ENCODE data around the gene TMEM240.
A peak's percentile ranks its signal among the peaks of the same experiment; 100 is the strongest.
"Not testable (repeated sequence)": the region's sequence is repeated elsewhere in the genome, so short reads cannot be mapped to it uniquely, and the experiment has no call there.

The TMEM240 gene

DNA sequence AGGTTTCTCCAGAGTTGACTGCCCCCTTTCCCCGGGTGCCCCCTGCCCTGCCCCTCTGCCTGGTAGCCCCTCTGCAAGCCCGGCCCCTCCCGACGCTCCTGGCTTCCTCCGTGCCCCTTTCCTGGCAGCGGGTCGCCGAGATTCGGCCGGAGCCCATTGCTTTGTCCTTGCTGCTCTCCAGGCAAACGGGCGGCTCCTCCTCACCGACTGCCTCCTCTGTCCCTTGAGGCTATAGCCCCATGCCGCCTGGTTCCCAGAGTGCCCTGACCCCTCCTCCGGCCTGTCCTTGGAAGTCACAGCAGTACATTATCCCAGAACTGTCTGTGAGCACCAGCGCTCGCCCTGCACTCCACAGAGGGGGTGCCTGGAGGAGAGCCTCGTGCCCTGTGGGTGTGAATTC is 26.7 kb downstream of the TMEM240 start:
- not testable (repeated sequence) for H3K4me1 ChIP-seq (ENCODE audit: insufficient read depth, low read length); H3K9ac ChIP-seq (ENCODE audit: low read depth, low read length); H3K36me3 ChIP-seq (ENCODE audit: insufficient read depth, low read length)

DNA sequence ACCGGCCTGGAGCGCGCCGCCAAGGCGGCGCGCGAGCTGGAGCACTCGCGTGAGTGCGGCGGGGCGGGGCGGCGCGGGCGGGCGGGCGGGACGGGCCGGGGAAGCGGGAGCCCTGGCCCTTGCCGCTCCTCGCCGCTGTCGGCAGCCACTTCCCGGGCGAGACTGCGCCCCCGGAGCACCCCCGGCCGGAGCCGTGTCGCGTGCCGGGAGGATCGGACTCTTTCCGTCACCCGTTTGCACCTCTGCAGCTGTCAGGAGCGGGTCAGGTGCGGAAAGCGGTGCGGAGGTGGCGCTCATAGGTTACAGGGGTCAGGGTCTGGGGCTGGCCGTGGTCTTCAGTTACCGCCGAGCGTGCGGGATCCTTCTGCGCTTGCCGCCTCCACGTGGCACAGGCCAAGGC is 28.0 kb downstream of the TMEM240 start:
- not testable (repeated sequence) for H3K36me3 ChIP-seq (ENCODE audit: insufficient read depth, low read length); H3K9me3 ChIP-seq (ENCODE audit: control insufficient read depth, insufficient read depth, low read length); H3K9ac ChIP-seq (ENCODE audit: low read depth, low read length); H3K4me1 ChIP-seq (ENCODE audit: insufficient read depth, low read length)

More for the DNA sequence above, 26.7 kb downstream of the TMEM240 start:
- not testable (repeated sequence) for H3K9me3 ChIP-seq (ENCODE audit: control insufficient read depth, insufficient read depth, low read length)

DNA sequence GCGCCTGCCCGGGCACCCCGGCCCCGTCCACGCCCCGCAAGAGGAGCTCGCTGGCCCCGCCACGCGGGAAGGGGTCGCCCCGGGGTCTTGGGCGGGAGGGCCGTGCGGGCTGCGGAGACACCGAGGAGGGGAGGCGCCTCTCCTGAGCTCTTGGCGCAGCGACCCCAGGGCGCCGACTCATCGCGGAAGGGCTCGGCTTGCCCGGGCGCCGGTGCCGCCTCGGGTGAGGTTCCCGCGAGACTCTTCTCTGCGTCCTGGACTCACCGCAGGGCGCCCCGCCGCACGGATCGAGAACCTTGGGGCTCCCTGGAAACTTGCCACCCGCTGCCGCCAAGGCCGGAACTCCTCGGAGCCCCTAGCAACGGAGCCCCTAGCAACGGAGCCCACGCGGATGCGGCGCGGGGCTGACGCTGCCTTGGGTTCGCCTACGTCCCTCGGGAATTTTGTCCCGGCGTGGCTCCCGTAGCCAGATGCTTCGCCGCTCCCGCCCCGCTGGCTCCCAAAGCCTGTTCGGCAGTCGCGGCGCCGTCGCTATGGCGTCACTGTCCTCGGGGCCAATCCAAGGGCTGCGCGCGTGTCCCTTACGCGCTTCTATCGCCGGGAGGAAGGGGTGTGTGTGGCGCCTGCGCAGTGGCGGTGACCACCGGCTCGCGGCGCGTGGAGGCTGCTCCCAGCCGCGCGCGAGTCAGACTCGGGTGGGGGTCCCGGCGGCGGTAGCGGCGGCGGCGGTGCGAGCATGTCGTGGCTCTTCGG is 28.7 kb downstream of the TMEM240 start, which contains the start of gene ATAD3A:
Gene ATAD3A, plus strand, starts transcription at position 630 of the 753 bp plus-strand sequence. Its CDS starts 107 bp downstream, at position 737.
- peak within 1 kb of the TSS; percentile 86 for H3K9ac ChIP-seq (ENCODE audit: low read depth, low read length)
- no peaks in the 10 kb centered on the region for H3K4me1 ChIP-seq (ENCODE audit: insufficient read depth, low read length)
- no peaks in the 10 kb centered on the region for H3K9me3 ChIP-seq (ENCODE audit: control insufficient read depth, insufficient read depth, low read length)
- peaks cover 4% of the 10 kb centered on the region; the same call in 1 of the 2 replicates for H3K36me3 ChIP-seq (ENCODE audit: insufficient read depth, low read length)

DNA sequence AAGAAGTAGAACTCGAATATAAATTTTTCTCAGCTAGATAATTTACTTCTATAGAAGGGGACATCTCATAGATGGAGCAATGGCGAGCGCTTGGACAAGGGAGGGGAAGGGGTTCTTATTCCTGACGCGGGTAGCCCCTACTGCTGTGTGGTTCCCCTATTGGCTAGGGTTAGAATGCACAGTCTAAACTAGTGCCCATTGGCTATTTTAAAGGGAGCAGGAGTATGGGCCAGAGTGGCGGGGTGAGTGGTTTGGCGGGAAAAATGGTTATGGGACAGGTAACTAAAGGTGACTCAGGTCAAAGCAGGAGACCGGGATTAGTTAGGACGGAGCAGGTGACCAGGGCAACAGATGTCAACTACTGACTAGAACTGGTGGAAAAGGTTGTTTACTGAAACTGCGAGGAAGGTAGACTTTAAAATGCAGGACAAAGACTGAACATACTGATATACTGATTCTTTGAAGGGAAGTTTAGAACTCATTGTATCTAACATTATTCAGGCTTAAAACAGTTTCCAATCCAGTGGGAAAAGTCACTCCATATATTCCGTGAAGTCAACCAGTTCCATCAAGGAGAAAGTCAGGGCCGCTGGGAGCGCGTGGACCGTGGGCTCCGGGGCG is 29.4 kb downstream of the TMEM240 start:
- peaks cover 4% of the 10 kb centered on the region; the same call in 1 of the 2 replicates for H3K36me3 ChIP-seq (ENCODE audit: insufficient read depth, low read length)
- H3K9me3 ChIP-seq (ENCODE audit: control insufficient read depth, insufficient read depth, low read length) = no peaks in the 10 kb centered on the region
- peak overlapping the region; percentile 86 for H3K9ac ChIP-seq (ENCODE audit: low read depth, low read length)
- no peaks in the 10 kb centered on the region for H3K4me1 ChIP-seq (ENCODE audit: insufficient read depth, low read length)

DNA sequence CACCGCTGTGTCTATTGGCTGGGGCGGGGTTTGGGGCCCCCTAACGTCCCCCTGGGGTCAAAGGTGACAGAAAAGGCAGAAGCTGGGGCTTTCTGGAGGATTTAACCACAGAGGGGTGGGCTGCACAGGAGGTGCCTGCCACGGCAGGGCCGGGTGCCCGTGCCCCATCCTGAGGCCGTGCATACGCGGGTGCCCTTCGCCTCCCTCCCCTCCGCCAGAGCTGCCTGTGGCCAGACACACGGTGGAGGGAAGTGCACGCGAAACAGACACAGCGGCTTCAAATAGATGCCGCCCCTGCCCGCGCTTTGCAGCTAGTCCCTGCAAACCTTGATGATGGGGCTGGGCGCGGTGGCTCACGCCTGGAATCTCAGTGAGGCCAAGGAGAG is 31.0 kb downstream of the TMEM240 start:
- not testable (repeated sequence) for H3K4me1 ChIP-seq (ENCODE audit: insufficient read depth, low read length); H3K9me3 ChIP-seq (ENCODE audit: control insufficient read depth, insufficient read depth, low read length); H3K36me3 ChIP-seq (ENCODE audit: insufficient read depth, low read length); H3K9ac ChIP-seq (ENCODE audit: low read depth, low read length)

DNA sequence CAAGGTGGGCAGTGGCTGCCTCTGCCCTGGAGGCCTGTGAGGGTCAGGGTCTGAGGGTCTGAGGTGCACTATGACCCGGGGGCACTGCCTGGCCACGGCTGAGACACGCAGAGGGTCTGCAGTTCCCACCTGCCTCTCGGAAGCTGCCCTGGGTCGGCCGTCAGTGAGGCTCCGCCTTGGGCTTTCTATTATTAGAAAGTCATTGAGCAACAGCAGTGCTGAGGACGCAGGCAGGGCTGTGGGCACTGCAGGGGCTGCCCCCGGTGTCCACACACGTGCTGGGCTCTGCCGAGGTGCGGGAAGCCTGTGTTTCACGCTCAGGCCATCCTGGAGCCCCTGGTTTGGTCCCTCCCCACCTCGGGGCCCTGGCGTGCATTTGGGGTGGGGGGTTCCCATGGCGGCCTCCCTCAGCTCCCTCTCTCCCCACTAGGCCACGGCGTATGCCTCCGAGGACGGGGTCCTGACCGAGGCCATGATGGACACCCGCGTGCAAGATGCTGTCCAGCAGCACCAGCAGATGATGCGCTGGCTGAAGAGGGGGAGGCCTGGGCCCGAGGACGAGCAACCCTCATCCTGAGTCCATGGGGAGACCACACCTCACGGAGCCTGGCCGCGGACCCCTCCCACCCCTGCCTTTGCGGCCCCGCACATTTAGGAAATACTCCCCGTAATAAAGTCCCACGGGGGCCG is 31.5 kb downstream of the TMEM240 start:
- H3K9ac ChIP-seq (ENCODE audit: low read depth, low read length); H3K9me3 ChIP-seq (ENCODE audit: control insufficient read depth, insufficient read depth, low read length); H3K4me1 ChIP-seq (ENCODE audit: insufficient read depth, low read length); H3K36me3 ChIP-seq (ENCODE audit: insufficient read depth, low read length): not testable (repeated sequence)

DNA sequence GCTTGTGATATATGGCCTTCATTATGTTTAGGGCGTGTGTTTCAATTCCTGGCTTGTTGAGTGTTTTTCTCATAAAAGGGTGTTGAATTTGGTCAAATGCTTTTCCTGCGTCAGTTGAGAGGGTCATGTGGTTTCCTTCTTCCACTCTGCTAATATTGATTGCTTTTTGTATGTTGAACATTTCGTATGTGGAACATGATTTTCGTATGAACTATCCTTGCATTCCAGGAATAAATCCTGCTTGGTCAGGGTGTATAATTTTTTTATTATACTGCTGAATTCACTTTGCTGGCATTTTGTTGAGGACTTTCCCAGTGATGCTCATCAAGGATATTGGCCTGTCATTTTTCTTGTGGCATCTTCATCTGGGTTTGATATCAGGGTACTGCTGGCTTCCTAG is 33.1 kb downstream of the TMEM240 start:
- Histone ChIP-seq H3K9ac (ENCODE audit: low read depth, low read length) (no peak overlapping the region), H3K9me3 (ENCODE audit: control insufficient read depth, insufficient read depth, low read length) (no peaks in the 10 kb centered on the region)

DNA sequence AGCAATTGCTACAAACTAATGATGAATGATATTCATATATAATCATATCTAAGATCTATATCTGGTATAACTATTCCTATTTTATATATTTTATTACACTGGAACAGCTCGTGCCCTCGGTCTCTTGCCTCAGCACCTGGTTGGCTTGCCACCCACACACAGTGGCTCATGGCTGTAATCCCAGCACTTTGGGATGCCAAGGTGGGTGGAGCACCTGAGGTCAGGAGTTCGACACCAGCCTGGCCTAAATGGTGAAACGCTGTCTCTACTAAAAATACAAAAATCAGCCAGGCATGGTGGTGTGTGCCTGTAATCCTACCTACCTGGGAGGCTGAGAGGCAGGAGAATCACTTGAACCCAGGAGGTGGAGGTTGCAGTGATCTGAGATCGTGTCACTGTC is 34.6 kb downstream of the TMEM240 start:
- not testable (repeated sequence) for H3K36me3 ChIP-seq (ENCODE audit: insufficient read depth, low read length); H3K9me3 ChIP-seq (ENCODE audit: control insufficient read depth, insufficient read depth, low read length); H3K9ac ChIP-seq (ENCODE audit: low read depth, low read length); H3K4me1 ChIP-seq (ENCODE audit: insufficient read depth, low read length)

More for the DNA sequence above, 33.1 kb downstream of the TMEM240 start:
- Histone ChIP-seq H3K4me1 (ENCODE audit: insufficient read depth, low read length) (no peaks in the 10 kb centered on the region), H3K36me3 (ENCODE audit: insufficient read depth, low read length) (no peaks in the 10 kb centered on the region)

DNA sequence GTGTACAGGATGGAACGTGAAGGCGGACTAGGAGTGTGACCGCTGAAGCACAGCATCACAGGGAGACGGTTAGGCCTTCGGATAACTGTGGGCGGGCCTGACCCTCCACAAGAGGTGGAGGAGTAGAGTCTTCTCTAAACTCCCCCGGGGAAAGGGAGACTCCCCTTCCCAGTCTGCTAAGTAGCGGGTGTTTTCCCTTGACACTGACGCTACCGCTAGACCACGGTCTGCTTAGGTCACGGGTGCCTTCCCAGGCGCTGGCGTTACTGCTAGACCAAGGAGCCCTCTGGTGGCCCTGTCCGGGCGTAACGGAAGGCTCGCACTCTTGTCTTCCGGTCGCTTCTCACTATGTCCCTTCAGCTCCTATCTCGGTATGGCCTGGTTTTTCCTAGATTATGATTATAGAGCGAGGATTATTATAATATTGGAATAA is 35.0 kb downstream of the TMEM240 start:
- not testable (repeated sequence) for H3K36me3 ChIP-seq (ENCODE audit: insufficient read depth, low read length); H3K9me3 ChIP-seq (ENCODE audit: control insufficient read depth, insufficient read depth, low read length); H3K4me1 ChIP-seq (ENCODE audit: insufficient read depth, low read length)
- peak overlapping the region; percentile 18; the same call in 1 of the 2 replicates for H3K9ac ChIP-seq (ENCODE audit: low read depth, low read length)

DNA sequence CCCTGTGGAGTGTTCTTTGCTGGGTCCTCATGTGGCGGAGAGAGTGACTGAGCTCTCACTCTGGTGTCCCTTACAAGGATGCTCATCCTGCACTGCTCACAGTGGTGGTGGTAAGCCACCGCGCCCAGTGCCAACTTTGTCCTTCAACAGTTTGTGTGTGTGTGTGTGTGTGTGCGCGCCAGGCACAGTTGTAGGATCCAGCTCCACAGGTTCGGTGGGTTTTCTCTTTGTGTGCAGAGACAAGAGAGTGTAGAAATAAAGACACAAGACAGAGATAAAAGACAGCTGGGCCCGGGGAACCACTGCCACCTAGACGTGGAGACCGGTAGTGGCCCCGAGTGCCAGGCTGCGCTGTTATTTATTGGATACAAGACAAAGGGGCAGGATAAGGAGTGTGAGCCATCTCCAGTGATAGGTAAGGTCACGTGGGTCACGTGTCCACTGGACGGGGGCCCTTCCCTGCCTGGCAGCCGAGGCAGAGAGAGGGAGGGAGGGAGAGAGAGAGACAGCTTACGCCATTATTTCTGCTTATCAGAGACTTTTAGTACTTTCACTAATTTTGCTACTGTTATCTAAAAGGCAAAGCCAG is 35.6 kb downstream of the TMEM240 start:
- H3K9me3 ChIP-seq (ENCODE audit: control insufficient read depth, insufficient read depth, low read length); H3K4me1 ChIP-seq (ENCODE audit: insufficient read depth, low read length); H3K36me3 ChIP-seq (ENCODE audit: insufficient read depth, low read length): not testable (repeated sequence)
- H3K9ac ChIP-seq (ENCODE audit: low read depth, low read length) = peak overlapping the region; percentile 18; the same call in 1 of the 2 replicates

DNA sequence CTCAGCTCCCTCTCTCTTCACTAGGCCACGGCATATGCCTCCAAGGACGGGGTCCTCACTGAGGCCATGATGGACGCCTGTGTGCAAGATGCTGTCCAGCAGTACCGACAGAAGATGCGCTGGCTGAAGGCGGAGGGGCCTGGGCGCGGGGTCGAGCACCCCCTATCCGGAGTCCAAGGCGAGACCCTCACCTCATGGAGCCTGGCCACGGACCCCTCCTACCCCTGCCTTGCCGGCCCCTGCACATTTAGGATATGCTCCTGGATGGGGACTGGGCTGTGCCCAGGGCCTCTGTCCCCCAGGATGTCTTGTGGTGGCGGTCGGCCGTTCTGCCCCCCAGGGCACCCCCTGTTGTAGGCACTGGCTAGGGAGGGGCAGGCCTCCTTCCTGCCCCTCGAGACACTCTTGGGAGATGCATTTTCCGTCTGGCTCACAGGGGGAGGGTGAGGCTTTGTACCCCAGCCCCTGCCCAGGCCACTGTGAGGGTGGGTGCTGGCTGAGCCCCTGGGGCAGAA is 44.9 kb downstream of the TMEM240 start:
- not testable (repeated sequence) for H3K4me1 ChIP-seq (ENCODE audit: insufficient read depth, low read length); H3K9me3 ChIP-seq (ENCODE audit: control insufficient read depth, insufficient read depth, low read length); H3K9ac ChIP-seq (ENCODE audit: low read depth, low read length)
- H3K36me3 ChIP-seq (ENCODE audit: insufficient read depth, low read length) = peaks cover 11% of the 10 kb centered on the region; the same call in 1 of the 2 replicates

DNA sequence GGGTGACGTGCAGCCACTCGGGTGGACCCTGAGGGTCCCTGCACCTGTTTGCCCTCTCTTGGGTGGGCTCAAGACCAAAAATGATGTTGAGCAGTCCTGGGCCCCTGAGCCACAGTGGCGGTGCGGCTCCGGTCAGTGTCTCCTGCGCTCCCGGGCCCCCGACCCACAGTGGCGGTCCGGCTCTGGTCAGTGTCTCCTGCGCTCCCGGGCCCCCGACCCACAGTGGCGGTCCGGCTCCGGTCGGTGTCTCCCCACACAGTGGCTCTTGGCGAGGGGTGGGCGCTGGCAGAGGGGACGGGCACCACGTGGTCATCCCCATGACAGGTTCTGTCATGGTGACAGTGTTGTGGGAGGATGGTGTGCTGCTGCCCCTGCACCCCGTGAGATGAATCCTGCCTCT is 46.1 kb downstream of the TMEM240 start:
- not testable (repeated sequence) for H3K9ac ChIP-seq (ENCODE audit: low read depth, low read length); H3K9me3 ChIP-seq (ENCODE audit: control insufficient read depth, insufficient read depth, low read length); H3K4me1 ChIP-seq (ENCODE audit: insufficient read depth, low read length)
- peaks cover 15% of the 10 kb centered on the region for H3K36me3 ChIP-seq (ENCODE audit: insufficient read depth, low read length)

DNA sequence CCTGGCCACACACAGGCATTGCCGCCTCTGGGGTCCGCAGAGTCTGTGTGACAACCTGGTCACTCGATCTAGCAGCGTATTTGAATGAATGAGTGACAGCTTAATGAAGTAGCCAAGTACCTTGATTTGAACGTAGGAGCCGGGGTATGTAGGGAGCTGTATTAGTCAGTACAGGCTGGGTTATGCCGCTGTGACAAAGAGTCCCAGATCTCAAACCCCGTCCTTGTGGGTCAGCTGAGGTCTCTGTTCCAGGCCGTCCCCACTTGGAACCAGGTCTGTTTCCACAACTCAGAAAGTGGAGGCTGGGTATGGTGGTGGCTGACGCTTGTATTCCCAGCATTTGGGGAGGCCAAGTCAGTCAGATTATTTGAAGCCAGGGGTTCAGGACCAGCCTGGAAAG is 48.8 kb downstream of the TMEM240 start:
- Histone ChIP-seq H3K36me3 (ENCODE audit: insufficient read depth, low read length) (peaks cover 21% of the 10 kb centered on the region), H3K9me3 (ENCODE audit: control insufficient read depth, insufficient read depth, low read length) (peaks cover 5% of the 10 kb centered on the region; the same call in 1 of the 2 replicates), H3K9ac (ENCODE audit: low read depth, low read length) (no peak overlapping the region), H3K4me1 (ENCODE audit: insufficient read depth, low read length) (no peaks in the 10 kb centered on the region)

DNA sequence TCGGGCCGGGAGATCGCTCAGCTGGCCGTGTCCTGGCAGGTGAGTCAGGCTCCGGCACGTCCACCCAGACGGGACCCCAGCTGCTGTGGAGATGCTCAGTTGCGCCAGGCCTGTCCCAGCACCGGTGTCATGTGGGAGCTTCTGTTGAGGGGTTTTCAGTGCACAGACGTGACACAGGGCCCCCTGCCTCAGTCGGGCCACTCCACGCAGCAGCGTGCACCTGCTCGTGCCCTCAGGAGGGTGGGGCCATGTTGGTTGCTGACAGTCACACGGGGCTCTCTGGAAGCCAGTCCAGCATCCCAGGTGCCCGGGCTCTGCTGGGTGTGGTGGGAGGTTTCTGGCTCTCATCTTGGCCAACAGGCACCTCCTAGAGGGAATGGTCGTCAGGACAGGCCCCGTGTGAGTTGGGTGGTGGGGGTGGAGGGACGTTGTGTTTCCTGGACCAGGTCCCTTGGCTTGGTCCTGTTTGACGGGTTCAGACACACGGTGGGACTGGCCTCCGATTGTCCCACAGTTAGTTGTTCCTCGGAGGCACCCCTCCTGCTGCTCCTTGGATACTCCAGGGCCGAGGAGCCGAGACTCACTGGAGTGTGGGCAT is 49.7 kb downstream of the TMEM240 start:
- peaks cover 5% of the 10 kb centered on the region; the same call in 1 of the 2 replicates for H3K9me3 ChIP-seq (ENCODE audit: control insufficient read depth, insufficient read depth, low read length)
- H3K9ac ChIP-seq (ENCODE audit: low read depth, low read length) = no peak overlapping the region
- H3K36me3 ChIP-seq (ENCODE audit: insufficient read depth, low read length) = peaks cover 21% of the 10 kb centered on the region
- no peaks in the 10 kb centered on the region for H3K4me1 ChIP-seq (ENCODE audit: insufficient read depth, low read length)
